DND-41 (cell line): ENCODE measurements around the gene CDK1.

Experiments used
- ATAC-seq: fragments of 200-7000 bp; cut with Tn5 transposase; 3 replicates; pipeline ENCODE4 v1.9.1; 2021; ENCODE audit warnings: low read depth; ENCODE audit not compliant: insufficient read depth
- DNase-seq: peaks from one replicate; pipeline ENCODE4 v3.0.0-alpha.2; 2020
- H2AFZ ChIP-seq: 2 replicates; pipeline ENCODE4 v1.6.0; 2012; ENCODE audit warnings: low read depth, low read length
- H3K27ac ChIP-seq: 2 replicates; pipeline ENCODE4 v1.5.1; 2012; ENCODE audit warnings: low read length, inconsistent platforms
- H3K27me3 ChIP-seq: fragments of 200-600 bp; sonication (generic); 2 replicates; pipeline ENCODE4 v1.6.0; 2012; ENCODE audit warnings: low read length, mild to moderate bottlenecking, inconsistent platforms; ENCODE audit not compliant: insufficient read depth, poor library complexity
- H3K36me3 ChIP-seq: 2 replicates; pipeline ENCODE4 v1.5.1; 2012; ENCODE audit warnings: low read length, inconsistent platforms; ENCODE audit not compliant: insufficient read depth
- H3K4me1 ChIP-seq: 2 replicates; pipeline ENCODE4 v1.5.1; 2012; ENCODE audit warnings: mild to moderate bottlenecking, low read length; ENCODE audit not compliant: insufficient read depth
- H3K4me2 ChIP-seq: 2 replicates; pipeline ENCODE4 v1.6.0; 2012; ENCODE audit warnings: mild to moderate bottlenecking, moderate library complexity, low read length, inconsistent platforms; ENCODE audit not compliant: insufficient read depth
- H3K4me3 ChIP-seq, 2 experiments: fragments of 200-600 bp in 1 of 2; shearing (Covaris generic) in 1 of 2; 2 replicates each; pipeline ENCODE4 v1.5.1; 2012 to 2016; ENCODE audit warnings: inconsistent platforms in 2 of 2, low read length in 2 of 2, mild to moderate bottlenecking in 2 of 2, low read depth in 1 of 2, moderate library complexity in 1 of 2
- H3K79me2 ChIP-seq: 2 replicates; pipeline ENCODE4 v1.6.0; 2012; ENCODE audit warnings: low read length, inconsistent platforms; ENCODE audit not compliant: insufficient read depth
- H3K9ac ChIP-seq: 2 replicates; pipeline ENCODE4 v1.6.0; 2012; ENCODE audit warnings: low read depth, mild to moderate bottlenecking, inconsistent platforms, low read length, moderate library complexity
- H3K9me3 ChIP-seq: 2 replicates; pipeline ENCODE4 v1.5.1; 2012; ENCODE audit warnings: low read length, moderate library complexity, mild to moderate bottlenecking, inconsistent platforms; ENCODE audit not compliant: insufficient read depth, severe bottlenecking
- H4K20me1 ChIP-seq: 2 replicates; pipeline ENCODE4 v1.6.0; 2012; ENCODE audit warnings: low read length; ENCODE audit not compliant: insufficient read depth
- EZH2 ChIP-seq: IDR thresholded peaks from 3 replicates; pipeline ENCODE4 v1.6.1; 2012; ENCODE audit warnings: borderline replicate concordance, low read depth, mild to moderate bottlenecking, moderate library complexity, low read length, inconsistent platforms; ENCODE audit not compliant: severe bottlenecking
- TF ChIP-seq, protein P1 (sequence below): IDR thresholded peaks from 2 replicates; pipeline ENCODE4 v1.5.1; 2012; ENCODE audit warnings: borderline replicate concordance, low read length, moderate library complexity, mild to moderate bottlenecking; ENCODE audit not compliant: poor library complexity, severe bottlenecking; ENCODE audit errors: extremely low read depth

Gene CDK1

DNA sequence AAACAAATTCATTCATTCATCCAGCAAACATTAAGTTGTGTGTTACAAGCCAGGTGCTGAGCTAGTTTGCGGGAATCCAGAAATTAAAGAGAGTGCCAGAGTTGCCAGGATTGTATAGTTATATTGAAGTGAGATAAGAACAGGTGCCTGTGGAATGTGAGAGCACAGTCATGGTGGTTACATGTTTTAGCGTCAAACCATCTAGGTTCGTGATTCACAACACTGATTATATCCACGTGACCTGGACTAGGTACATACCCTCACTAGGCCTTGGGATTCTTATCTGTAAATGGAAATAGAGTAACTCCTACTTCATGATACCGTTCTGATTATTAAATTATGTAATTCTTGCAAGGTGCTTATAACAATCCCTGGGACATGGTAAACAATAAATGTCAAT, 24.5 kb upstream of the CDK1 start:
- Histone ChIP-seq H2AFZ (no peak overlapping the region), H3K27me3 (peaks cover 11% of the 10 kb centered on the region), H3K4me2 (no peak overlapping the region), H3K79me2 (no peaks in the 10 kb centered on the region), H3K36me3 (no peaks in the 10 kb centered on the region), H3K9ac (no peak overlapping the region), H3K9me3 (no peaks in the 10 kb centered on the region), H3K4me1 (no peaks in the 10 kb centered on the region), H4K20me1 (no peaks in the 10 kb centered on the region), H3K27ac (no peak overlapping the region), H3K4me3 (no peak overlapping the region)
- DNase-seq, result no peak
- TF ChIP-seq EZH2, result no peak
- TF ChIP-seq, protein P1, sequence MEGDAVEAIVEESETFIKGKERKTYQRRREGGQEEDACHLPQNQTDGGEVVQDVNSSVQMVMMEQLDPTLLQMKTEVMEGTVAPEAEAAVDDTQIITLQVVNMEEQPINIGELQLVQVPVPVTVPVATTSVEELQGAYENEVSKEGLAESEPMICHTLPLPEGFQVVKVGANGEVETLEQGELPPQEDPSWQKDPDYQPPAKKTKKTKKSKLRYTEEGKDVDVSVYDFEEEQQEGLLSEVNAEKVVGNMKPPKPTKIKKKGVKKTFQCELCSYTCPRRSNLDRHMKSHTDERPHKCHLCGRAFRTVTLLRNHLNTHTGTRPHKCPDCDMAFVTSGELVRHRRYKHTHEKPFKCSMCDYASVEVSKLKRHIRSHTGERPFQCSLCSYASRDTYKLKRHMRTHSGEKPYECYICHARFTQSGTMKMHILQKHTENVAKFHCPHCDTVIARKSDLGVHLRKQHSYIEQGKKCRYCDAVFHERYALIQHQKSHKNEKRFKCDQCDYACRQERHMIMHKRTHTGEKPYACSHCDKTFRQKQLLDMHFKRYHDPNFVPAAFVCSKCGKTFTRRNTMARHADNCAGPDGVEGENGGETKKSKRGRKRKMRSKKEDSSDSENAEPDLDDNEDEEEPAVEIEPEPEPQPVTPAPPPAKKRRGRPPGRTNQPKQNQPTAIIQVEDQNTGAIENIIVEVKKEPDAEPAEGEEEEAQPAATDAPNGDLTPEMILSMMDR, result no peak
- no peak for ATAC-seq

DNA sequence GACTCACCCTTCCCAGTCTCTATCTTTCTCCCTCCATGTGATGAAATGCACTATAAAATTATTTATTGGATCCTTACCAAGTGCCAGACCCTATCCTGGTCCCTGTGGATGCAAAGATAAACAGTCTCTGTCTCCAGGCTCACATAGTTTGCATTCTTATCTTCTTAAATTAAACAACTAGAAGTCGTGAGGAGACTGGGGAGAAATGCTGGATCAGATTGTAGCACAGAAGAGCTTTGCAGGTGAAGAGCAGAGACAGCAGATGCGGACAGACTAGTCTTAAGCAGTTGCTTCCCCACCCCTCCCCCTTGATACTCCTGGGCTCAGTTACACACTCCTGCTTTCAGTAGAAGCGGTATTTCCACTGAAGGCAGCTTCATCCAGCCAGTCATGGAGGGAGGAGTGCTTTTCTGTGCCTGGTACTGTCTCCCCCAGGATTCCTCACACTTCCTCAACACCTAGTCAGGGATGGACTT, 20.8 kb upstream of the CDK1 start:
- no peak for TF ChIP-seq EZH2
- TF ChIP-seq, protein P1, result no peak
- Histone ChIP-seq H3K4me2 (no peak overlapping the region), H3K27me3 (peaks cover 9% of the 10 kb centered on the region), H2AFZ (no peak overlapping the region), H3K9ac (no peak overlapping the region), H3K9me3 (no peaks in the 10 kb centered on the region), H4K20me1 (no peaks in the 10 kb centered on the region), H3K4me3 (no peak overlapping the region), H3K79me2 (no peaks in the 10 kb centered on the region), H3K27ac (no peak overlapping the region), H3K36me3 (no peaks in the 10 kb centered on the region), H3K4me1 (no peaks in the 10 kb centered on the region)
- DNase-seq (no peak), ATAC-seq (no peak)

DNA sequence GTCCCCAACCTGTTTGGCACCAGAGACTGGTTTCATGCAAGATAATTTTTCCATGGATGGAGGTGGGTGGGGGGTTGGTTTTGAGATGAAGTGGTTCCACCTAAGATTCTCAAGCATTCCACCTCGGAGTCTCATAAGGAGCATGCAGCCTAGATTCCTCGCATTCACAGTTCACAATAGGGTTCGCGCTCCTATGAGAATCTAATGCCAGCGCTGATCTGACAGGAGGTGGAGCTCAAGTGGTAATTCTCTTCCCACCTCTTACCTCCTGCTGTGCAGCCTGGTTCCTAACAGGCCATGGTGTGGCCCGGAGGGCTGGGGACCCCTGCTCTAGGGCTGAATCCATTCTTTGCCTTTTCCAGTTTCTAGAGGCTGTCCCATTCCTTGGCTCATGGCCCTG, 19.1 kb upstream of the CDK1 start:
- H3K27me3 ChIP-seq, result peaks cover 4% of the 10 kb centered on the region
- no peaks in the 10 kb centered on the region for H3K36me3 ChIP-seq
- no peaks in the 10 kb centered on the region for H3K9me3 ChIP-seq
- DNase-seq, result no peak
- H3K27ac ChIP-seq, result no peak overlapping the region
- no peaks in the 10 kb centered on the region for H4K20me1 ChIP-seq
- TF ChIP-seq, protein P1, result no peak
- H3K79me2 ChIP-seq, result no peaks in the 10 kb centered on the region
- no peak overlapping the region for H3K9ac ChIP-seq
- ATAC-seq, result no peak
- no peak overlapping the region for H3K4me2 ChIP-seq
- no peaks in the 10 kb centered on the region for H3K4me1 ChIP-seq
- no peak overlapping the region for H3K4me3 ChIP-seq
- H2AFZ ChIP-seq, result no peak overlapping the region

DNA sequence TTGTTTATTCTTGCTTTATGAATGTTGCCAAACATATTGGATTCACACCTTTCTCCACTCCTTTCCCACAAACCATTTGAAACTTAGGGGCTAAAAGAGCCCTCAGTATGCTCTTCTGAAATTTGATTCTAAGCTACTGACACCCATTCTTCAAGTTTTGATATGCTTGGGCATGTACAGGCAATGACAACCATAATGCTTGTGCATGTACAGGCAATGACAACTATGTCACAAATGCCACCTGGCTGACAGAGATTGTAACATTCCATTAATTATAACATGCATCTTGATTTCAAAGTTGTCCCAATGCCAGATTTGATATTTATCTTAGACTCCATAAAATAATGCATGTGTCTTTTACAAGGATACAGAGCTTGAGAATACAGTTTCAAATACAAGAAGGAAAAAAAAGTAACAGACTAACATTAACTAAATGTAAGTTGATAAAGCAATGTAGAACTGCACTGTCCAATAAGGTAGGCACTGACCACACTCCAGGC, 17.5 kb upstream of the CDK1 start:
- Histone ChIP-seq H3K27me3 (peaks cover 4% of the 10 kb centered on the region), H3K79me2 (no peaks in the 10 kb centered on the region), H3K4me3 (no peak overlapping the region), H3K27ac (no peak overlapping the region), H3K36me3 (no peaks in the 10 kb centered on the region), H4K20me1 (no peaks in the 10 kb centered on the region), H2AFZ (no peak overlapping the region), H3K9ac (no peak overlapping the region), H3K4me1 (no peaks in the 10 kb centered on the region), H3K4me2 (no peak overlapping the region), H3K9me3 (no peaks in the 10 kb centered on the region)
- ATAC-seq (no peak), DNase-seq (no peak)
- TF ChIP-seq, protein P1, result no peak
- TF ChIP-seq EZH2, result no peak
